ENCODE results near the gene TTLL6.
"Not testable (repeated sequence)": the region's sequence is repeated elsewhere in the genome, so short reads cannot be mapped to it uniquely, and the experiment has no call there.

The TTLL6 gene

DNA sequence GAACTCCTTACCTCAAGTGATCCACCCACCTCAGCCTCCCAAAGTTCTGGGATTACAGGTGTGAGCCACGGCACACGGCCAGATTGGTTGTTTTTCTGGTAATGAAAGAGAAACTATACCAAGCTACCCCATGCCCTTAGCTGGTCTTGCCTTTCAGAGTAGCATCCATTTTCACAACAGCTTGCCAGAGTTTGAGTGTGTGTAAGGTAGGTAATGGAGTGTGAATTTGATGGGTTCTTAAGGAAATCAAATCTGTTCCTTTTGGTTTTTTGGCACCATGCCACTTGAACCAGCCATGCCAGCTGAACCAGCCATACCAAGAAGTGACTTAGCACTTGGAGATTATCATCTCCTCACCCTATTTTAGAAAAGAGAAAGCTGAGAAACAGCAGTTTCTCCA, 18.9 kb upstream of the TTLL6 start:
- Histone ChIP-seq H3K27me3 (ENCODE audit: insufficient read depth, low read depth, severe bottlenecking) (no peaks in the 10 kb centered on the region), H3K36me3 (peaks cover 2% of the 10 kb centered on the region; the same call in 1 of the 2 replicates), H3K4me3 (ENCODE audit: low read depth, low read length) (no peak overlapping the region), H3K9me3 (ENCODE audit: severe bottlenecking) (no peaks in the 10 kb centered on the region), H3K27ac (no peak overlapping the region)
- TF ChIP-seq, protein P1, sequence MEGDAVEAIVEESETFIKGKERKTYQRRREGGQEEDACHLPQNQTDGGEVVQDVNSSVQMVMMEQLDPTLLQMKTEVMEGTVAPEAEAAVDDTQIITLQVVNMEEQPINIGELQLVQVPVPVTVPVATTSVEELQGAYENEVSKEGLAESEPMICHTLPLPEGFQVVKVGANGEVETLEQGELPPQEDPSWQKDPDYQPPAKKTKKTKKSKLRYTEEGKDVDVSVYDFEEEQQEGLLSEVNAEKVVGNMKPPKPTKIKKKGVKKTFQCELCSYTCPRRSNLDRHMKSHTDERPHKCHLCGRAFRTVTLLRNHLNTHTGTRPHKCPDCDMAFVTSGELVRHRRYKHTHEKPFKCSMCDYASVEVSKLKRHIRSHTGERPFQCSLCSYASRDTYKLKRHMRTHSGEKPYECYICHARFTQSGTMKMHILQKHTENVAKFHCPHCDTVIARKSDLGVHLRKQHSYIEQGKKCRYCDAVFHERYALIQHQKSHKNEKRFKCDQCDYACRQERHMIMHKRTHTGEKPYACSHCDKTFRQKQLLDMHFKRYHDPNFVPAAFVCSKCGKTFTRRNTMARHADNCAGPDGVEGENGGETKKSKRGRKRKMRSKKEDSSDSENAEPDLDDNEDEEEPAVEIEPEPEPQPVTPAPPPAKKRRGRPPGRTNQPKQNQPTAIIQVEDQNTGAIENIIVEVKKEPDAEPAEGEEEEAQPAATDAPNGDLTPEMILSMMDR (IDR thresholded peaks at IDR 0.05; ENCODE audit: low read depth, low read length) = no peak
- DNase-seq = no peak

DNA sequence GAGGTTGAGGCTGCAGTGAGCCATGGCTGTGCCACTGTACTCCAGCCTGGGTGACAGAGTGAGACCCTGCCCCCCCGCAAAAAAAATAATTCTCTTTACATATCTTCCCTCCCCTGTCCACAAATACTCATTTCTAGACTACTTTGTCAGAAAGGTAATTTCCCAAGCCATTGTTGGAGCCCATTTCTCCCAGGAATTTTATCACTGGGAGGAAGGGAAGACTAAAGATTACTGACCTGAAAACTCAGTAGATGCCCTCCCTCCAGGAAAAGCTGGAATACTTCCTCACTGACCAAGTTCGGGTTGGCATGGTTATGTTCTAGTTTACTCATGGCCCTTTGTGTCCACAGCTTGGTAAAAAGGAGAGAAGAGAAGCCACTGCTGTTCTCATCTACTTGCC, 17.9 kb upstream of the TTLL6 start:
- H3K27me3 ChIP-seq (ENCODE audit: insufficient read depth, low read depth, severe bottlenecking) = no peaks in the 10 kb centered on the region
- DNase-seq = no peak
- no peak overlapping the region for H3K27ac ChIP-seq

DNA sequence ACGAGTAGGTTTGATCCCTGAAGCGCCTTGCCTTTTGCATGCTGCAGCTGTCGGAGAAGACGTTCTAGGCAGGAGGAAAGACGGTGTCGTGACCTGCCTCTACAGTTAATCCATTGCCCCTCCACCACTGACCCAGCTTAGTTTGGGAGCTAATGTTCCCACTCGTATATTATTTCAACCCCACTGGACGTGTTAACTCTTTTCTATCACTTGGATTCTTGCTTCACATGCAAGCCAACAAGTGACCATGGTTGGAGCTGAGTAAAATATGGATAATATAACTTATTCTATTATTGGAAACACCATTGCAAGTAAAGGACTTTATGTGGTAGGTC, 14.5 kb upstream of the TTLL6 start:
- H3K27ac ChIP-seq = peak overlapping the region; percentile 80
- H3K9me3 ChIP-seq (ENCODE audit: severe bottlenecking) = no peaks in the 10 kb centered on the region
- no peak for DNase-seq
- H3K27me3 ChIP-seq (ENCODE audit: insufficient read depth, low read depth, severe bottlenecking) = no peaks in the 10 kb centered on the region
- TF ChIP-seq, protein P1 (IDR thresholded peaks at IDR 0.05; ENCODE audit: low read depth, low read length) = no peak
- peak overlapping the region; percentile 87 for H3K4me3 ChIP-seq (ENCODE audit: low read depth, low read length)
- 0 out of 2 replicates have a peak, but pooled peaks cover 2% of the 10 kb centered on the region for H3K36me3 ChIP-seq

More for the DNA sequence above, 17.9 kb upstream of the TTLL6 start:
- TF ChIP-seq, protein P1 (IDR thresholded peaks at IDR 0.05; ENCODE audit: low read depth, low read length) = no peak
- Histone ChIP-seq H3K4me3 (ENCODE audit: low read depth, low read length) (no peak overlapping the region), H3K9me3 (ENCODE audit: severe bottlenecking) (no peaks in the 10 kb centered on the region), H3K36me3 (peaks cover 2% of the 10 kb centered on the region; the same call in 1 of the 2 replicates)

DNA sequence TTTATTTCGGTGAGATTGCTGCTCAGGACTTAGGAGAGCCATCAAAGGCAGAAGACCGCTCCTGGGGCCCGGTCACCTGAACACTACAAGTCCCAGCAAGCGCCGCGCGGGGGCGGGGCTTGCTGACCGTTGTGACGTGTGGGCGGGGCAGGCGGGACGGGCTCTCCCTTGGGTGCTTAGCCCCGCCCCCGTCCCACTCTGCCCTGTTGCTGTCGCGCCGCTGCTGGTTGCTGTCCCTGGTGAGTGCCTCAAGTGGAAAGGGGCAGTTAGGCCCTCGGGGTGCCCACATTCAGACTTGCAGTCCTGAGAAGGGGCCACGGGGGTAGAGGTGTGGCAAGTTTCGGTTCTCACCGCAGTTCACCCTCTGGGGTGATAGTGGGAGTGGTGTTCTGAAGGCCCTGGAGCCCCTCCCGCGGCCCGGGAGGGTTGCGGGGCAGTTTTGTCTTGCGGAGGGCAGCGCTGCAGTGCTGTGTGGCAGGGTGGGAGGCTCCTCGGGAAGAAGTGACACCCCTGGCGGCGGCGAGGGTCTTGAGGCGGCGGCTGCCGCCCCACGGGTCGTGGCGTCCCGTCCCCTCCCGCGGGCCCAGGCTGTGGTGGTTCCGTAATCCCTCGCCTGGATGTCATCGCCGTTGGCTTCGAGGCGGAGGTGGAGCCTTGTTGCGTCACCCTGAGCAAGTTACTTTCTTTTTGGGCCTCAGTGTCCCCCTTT, 14.0 kb upstream of the TTLL6 start, which contains the start of gene CALCOCO2:
Gene CALCOCO2, plus strand, starts transcription at position 196 of the 709 bp plus-strand sequence. CDS start 10,673 bp downstream, outside the sequence.
- H3K4me3 ChIP-seq (ENCODE audit: low read depth, low read length) = peak within 1 kb of the TSS; percentile 87
- no peaks in the 10 kb centered on the region for H3K9me3 ChIP-seq (ENCODE audit: severe bottlenecking)
- peak; percentile 97 for DNase-seq
- TF ChIP-seq, protein P1 (IDR thresholded peaks at IDR 0.05; ENCODE audit: low read depth, low read length) = 0 out of 2 replicates have a peak, but pooled peaks have one; percentile 1
- 0 out of 2 replicates have a peak, but pooled peaks cover 2% of the 10 kb centered on the region for H3K36me3 ChIP-seq
- H3K27me3 ChIP-seq (ENCODE audit: insufficient read depth, low read depth, severe bottlenecking) = no peaks in the 10 kb centered on the region
- H3K27ac ChIP-seq = peak within 1 kb of the TSS; percentile 80

DNA sequence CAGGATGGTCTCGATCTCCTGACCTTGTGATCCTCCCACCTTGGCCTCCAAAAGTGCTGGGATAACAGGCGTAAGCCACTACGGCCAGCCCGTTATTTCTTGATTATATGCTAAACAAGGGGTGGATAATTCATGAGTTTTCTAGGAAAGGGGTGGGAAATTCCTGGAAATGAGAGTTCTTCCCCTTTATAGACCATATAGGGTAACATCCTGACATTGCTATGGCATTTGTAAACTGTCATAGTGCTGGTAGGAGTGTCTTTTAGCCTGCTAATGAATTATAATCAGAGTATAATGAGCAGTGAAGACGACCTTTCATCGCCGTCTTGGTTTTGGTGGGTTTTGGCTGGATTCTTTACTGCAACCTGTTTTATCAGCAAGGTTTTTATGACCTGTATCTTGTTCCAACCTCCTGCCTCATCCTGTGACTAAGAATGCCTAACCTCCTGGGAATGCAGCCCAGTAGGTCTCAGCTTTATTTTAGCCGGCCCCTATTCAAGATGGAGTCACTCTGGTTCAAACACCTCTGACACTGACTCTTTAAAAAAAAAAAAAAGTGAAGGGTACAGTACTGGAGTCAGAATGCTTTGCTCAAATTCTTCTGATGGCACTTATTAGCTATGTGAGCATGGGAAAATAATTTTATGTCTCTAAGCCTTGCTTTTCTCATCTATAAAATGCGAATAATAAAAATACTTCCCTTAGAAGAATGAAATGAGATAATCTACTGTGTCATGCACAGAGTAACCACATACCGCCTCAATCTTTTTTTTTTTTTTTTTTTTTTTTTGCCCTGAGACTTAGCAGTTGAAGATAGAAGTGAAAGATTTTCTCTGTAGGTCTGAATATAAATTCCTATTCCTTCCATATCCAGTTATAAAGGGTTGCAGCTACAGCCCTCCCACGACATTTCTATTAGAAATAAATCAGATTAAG, 8.7 kb upstream of the TTLL6 start:
- Histone ChIP-seq H3K27me3 (ENCODE audit: insufficient read depth, low read depth, severe bottlenecking) (no peaks in the 10 kb centered on the region), H3K9me3 (ENCODE audit: severe bottlenecking) (no peaks in the 10 kb centered on the region), H3K27ac (no peak overlapping the region), H3K36me3 (no peaks in the 10 kb centered on the region), H3K4me3 (ENCODE audit: low read depth, low read length) (no peak overlapping the region)
- TF ChIP-seq, protein P1 (IDR thresholded peaks at IDR 0.05; ENCODE audit: low read depth, low read length) = no peak
- no peak for DNase-seq

DNA sequence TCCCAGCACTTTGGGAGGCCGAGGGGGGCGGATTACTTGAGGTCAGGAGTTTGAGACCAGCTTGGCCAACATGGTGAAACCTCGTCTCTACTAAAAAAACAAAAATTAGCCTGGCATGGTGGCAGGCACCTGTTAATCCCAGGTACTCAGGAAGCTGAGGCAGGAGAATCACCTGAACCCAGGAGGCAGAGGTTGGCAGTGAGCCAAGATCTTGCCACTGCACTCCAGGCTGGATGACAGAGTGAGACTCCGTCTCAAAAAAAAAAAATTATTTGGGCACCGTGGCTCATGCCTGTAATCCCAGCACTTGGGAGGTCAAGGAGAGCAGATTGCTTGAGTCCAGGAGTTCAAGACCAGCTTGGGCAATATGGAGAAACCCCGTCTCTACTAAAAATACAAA, 3.9 kb upstream of the TTLL6 start:
- not testable (repeated sequence) for DNase-seq; H3K27ac ChIP-seq; H3K9me3 ChIP-seq (ENCODE audit: severe bottlenecking); H3K27me3 ChIP-seq (ENCODE audit: insufficient read depth, low read depth, severe bottlenecking); H3K36me3 ChIP-seq; H3K4me3 ChIP-seq (ENCODE audit: low read depth, low read length)
